ENCODE measurements around the gene ATP13A4. TPM values are rescaled to one million over a fixed set of nuclear protein-coding genes. Genes with fewer than 3 reads are reported as not detected.
A peak's percentile ranks its signal among the peaks of the same experiment; 100 is the strongest.
"Not testable (repeated sequence)": the region's sequence is repeated elsewhere in the genome, so short reads cannot be mapped to it uniquely, and the experiment has no call there.

Gene ATP13A4
- total RNA-seq, 2 donors from 2014 or later: 4.4 to 6.1 TPM

DNA sequence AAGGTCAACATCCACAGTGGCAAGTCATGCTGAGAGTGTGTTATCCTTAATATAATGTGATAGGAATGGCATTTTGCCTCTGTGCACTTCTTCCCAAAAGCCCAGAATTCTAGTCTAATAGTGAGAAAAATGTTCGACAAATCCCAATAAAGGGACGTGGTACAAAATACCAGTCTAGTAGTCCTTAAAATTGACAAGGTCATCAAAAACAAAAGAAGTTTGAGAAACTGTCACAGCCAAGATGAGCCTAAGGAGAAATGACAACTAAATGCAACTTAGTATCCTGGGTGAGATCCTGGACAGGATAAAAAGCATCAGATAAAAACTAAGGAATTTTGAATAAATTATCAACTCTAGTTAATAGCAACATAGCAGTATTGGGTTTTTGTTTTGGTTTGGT, 14.4 kb upstream of the ATP13A4 start:
- Mint-ChIP-seq H3K36me3 (no peaks in the 10 kb centered on the region), H3K9me3 (no peaks in the 10 kb centered on the region), H3K27ac (no peak overlapping the region)
- DNase-seq (ENCODE audit: low spot score in 2 of 2) (no peak), ATAC-seq (no peak)

DNA sequence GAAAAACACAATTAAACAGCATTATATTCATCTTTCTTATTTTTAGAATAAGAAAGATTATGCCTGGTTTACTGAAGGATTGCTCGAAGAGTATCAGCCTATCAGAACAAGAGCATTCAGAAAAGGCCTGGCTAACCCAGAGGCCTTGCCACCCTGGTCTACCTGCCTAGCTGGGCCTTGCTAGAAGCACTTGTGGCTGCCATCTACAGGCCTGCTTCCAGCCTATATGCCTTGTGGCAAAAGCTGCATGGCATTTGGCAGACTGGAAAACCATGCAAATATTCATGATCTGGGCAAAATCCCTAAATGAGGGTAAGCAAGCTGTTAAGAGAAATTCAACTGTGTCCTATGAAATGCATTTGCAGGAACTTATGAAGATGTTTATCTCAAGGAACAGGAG, 9.3 kb upstream of the ATP13A4 start:
- no peaks in the 10 kb centered on the region for H3K9me3 Mint-ChIP-seq
- H3K27ac Mint-ChIP-seq: no peak overlapping the region
- H3K36me3 Mint-ChIP-seq: no peaks in the 10 kb centered on the region
- DNase-seq (ENCODE audit: low spot score in 2 of 2): no peak
- no peak for ATAC-seq

DNA sequence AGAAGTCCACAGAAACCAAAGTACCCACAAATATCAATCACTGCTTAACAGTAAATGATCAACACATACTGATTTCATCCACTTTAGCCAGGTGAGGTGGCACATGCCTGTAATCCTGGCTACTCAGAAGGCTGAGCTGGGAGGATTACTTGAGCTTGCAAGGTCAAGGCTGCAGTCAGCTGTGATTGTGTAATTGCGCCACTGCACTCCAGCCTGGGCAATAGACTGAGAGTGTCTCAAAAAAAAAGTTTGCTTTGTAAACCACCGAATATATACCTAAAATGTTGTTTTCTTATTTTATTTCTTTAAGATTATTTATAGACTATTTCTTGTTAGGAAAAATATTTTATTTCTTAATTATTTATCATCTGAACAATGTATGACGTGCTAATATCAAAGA, 8.7 kb upstream of the ATP13A4 start:
- H3K9me3 Mint-ChIP-seq: no peaks in the 10 kb centered on the region
- no peak for ATAC-seq
- H3K27ac Mint-ChIP-seq: no peak overlapping the region
- no peak for DNase-seq (ENCODE audit: low spot score in 2 of 2)
- H3K36me3 Mint-ChIP-seq: no peaks in the 10 kb centered on the region

DNA sequence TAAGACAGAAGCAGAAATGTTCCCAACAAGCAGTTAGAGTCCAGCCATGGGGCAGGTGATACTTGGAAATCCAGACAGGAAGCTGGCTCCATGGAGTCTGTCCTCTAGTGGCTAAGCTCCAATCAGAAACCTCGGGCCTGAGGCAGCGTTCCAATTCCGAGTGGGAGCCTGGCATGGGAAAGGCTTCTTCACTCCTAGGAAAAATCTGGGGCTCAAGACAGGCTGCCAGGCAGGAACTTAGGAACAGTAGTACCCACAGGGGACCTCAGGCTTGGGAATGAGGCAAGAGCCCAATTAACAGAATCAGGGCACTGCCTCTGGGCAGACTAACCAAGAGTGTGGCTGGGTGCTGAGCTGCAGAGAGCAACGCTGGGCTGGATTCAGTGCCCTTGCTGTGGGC, 6.2 kb upstream of the ATP13A4 start:
- no peaks in the 10 kb centered on the region for H3K9me3 Mint-ChIP-seq
- no peaks in the 10 kb centered on the region for H3K36me3 Mint-ChIP-seq
- ATAC-seq (no peak), DNase-seq (ENCODE audit: low spot score in 2 of 2) (no peak)
- no peak overlapping the region for H3K27ac Mint-ChIP-seq

DNA sequence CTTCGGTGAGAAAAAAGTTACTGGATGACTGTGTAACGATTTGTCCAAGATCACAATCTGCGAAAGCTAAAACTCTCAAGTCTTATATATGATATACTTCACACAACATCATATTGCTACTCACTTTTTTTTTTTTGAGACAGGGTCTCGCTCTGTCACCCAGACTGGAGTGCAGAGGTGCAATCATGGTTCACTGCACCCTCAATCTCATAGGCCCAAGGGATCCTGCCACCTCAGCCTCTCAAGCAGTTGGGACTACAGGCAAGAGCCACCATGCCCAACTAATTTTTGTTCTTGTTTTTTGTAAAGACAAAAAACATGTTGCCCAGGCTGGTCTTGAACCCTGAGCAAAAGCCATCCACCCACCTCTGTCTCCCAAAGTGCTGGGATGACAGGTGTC, 5.4 kb upstream of the ATP13A4 start:
- Mint-ChIP-seq H3K27ac (no peak overlapping the region), H3K36me3 (no peaks in the 10 kb centered on the region), H3K9me3 (no peaks in the 10 kb centered on the region)
- DNase-seq (ENCODE audit: low spot score in 2 of 2) (no peak), ATAC-seq (no peak)

DNA sequence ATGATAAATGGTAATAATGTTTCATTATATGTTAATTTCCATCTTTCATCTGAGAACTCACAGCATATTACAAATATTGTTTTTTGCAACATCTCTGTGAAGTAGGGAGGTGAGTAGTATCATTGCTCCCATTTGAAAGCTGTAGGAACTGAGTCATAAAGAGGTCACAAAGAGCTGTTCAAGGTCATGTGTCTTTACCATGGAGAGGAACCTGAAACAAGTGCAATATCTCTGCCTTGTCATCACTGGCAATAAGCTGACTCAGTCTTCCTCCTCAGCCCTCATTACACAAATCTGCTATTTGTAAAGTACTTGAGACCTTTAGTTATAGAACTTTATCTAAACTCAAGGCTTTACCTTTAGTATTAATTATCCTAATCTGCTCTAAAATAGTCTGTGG, 4.4 kb upstream of the ATP13A4 start:
- ATAC-seq (peak; percentile 33 to 75), DNase-seq (ENCODE audit: low spot score in 2 of 2) (no peak)
- peak overlapping the region in 1 of 2 donors; percentile 63 for H3K27ac Mint-ChIP-seq
- H3K9me3 Mint-ChIP-seq: no peaks in the 10 kb centered on the region
- no peaks in the 10 kb centered on the region for H3K36me3 Mint-ChIP-seq

DNA sequence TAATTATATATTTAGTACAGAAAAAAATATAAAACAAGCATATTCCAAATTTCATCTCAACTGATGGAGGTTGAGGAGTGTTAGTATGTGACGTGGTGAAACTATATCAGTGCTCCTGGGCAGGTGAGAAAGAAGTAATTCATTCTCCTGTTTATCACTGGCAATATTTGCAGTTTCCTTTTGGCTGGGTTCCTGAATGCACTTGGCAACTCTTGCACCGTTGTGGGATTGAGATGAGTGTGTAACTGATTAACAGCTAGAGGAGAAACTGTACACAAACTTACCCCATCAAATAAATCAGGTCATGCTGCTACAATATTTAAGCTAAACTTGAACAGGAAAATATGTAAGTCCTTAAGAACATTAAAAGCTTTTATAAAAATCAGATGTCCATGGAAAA, 2.1 kb upstream of the ATP13A4 start:
- DNase-seq (ENCODE audit: low spot score in 2 of 2) (no peak), ATAC-seq (no peak)
- Mint-ChIP-seq H3K9me3 (no peaks in the 10 kb centered on the region), H3K27ac (no peak overlapping the region), H3K36me3 (no peaks in the 10 kb centered on the region)

DNA sequence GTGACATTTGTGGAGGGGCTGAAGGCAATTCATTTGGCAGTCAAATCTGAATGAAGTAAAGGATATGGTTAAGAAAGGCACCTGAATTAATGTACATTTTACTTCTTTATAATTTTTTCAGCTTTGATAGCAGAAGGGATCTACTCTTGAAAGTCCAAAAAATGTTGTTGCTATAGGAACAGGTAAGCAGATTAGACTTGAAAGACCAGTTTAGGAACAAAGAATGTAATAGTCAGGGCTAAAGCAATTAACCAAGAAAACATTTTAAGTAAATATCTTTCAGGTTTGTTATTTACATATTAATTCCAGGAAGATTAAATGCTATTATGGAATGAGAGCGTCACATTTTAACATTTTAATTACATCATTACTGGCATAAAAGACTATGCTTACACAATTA, 1.1 kb downstream of the ATP13A4 start:
- Mint-ChIP-seq H3K36me3 (no peaks in the 10 kb centered on the region), H3K27ac (peak overlapping the region in 1 of 2 donors; percentile 25), H3K9me3 (no peaks in the 10 kb centered on the region)
- no peak for ATAC-seq
- no peak for DNase-seq (ENCODE audit: low spot score in 2 of 2)

DNA sequence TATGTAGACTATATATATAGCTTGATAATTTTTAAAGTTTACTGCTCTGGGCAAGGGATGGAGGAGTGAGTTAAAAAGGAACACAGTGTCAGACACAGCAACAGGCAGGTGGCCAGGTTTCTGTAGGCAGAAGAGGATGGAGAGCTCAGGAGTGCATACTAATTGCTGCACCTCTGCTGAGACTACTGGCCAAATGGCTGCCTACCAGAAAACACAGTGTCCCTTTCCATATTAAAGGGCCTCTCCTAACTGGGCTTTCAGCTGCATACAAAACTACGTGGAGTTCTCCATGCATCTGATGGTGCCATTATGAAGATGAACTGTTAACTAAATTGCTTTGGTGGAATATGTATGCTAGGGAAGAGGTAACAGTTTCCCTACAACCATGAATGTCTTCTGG, 1.8 kb downstream of the ATP13A4 start:
- DNase-seq (ENCODE audit: low spot score in 2 of 2) (no peak), ATAC-seq (no peak)
- Mint-ChIP-seq H3K27ac (no peak overlapping the region), H3K9me3 (no peaks in the 10 kb centered on the region), H3K36me3 (no peaks in the 10 kb centered on the region)

DNA sequence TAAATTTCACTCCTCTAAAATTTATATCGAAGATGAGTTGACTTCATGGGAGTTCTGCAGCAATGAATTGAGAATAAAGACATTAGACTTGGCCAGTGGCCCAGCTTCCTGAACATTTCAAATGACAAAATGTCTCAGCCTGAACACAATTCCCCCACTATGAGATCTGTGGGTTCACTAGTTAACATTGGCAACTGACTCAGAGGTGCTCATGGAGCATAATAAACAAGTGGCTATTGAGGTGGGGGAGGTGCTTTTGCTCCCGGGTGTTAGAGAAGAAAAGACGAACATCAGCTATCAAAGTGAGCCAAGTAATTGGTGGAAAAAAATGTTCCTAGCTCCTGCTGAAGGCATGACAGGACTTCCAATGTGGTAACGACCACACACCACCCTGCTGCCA, 6.3 kb downstream of the ATP13A4 start:
- Mint-ChIP-seq H3K9me3 (peaks cover 10 to 18% of the 10 kb centered on the region in 2 donors), H3K27ac (no peak overlapping the region), H3K36me3 (peaks cover 8 to 14% of the 10 kb centered on the region in 2 donors)
- ATAC-seq: no peak
- no peak for DNase-seq (ENCODE audit: low spot score in 2 of 2)

DNA sequence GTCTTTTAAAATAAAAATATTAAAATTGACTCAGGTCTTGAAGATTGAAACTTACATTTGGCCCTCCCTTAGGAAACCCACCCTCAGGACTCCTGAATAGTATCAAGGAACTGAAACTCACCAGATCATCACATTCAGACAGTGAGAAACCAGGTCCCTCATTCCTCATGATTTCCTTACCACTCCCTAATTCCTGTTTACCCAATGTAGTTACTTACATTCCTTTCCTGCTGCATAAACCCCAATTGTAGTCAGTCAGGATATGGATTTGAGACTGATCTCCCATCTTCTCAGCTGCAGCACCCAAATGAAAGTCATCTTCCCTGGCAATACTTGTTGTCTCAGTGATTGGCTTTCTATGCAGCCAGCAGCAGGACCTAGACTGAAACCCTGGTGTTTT, 8.6 kb downstream of the ATP13A4 start:
- H3K27ac Mint-ChIP-seq: no peak overlapping the region
- ATAC-seq (no peak), DNase-seq (ENCODE audit: low spot score in 2 of 2) (no peak)
- H3K36me3 Mint-ChIP-seq: peaks cover 8 to 14% of the 10 kb centered on the region in 2 donors
- peaks cover 10 to 18% of the 10 kb centered on the region in 2 donors for H3K9me3 Mint-ChIP-seq

DNA sequence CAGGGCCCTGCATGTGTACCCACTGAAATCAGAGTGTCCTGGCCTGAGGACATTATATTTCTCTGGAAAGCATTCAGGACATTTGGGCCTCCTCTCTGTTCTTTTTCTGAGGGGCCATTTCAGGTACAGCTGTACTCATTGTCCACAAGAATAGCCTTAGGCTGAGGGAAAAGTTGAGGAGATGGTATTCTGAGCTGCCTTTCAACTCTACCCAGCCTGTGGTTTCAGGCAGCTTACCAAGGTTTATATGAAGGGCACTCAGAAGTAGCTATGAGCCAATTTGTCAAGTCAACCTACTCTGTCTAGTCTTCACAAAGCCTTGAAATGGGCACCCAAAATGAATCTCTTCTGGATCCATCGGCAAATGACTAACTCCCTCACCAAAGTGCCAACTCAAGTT, 9.4 kb downstream of the ATP13A4 start:
- H3K36me3 Mint-ChIP-seq: peaks cover 8 to 14% of the 10 kb centered on the region in 2 donors
- H3K9me3 Mint-ChIP-seq: peaks cover 10 to 18% of the 10 kb centered on the region in 2 donors
- DNase-seq (ENCODE audit: low spot score in 2 of 2) (no peak), ATAC-seq (no peak)
- H3K27ac Mint-ChIP-seq: no peak overlapping the region

DNA sequence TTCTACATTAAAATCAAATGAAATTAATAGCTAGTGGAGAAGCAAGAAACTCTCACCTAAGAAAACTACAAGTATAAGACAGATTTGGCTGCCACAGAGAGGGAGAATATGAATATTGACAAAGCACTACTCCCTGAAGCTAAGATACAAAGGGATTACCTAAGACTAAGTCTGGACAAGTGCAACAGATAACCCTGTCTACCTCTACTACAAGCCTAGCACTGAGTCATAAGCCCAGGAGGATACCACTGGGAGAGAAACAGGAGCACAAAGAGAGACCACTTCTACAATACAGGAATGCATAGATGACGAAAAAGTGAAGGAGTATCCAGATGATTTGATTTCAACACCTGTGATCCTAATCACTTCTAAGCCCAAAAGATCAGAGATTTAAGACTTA, 10.4 kb downstream of the ATP13A4 start:
- no peak for DNase-seq (ENCODE audit: low spot score in 2 of 2)
- Mint-ChIP-seq H3K36me3 (peaks cover 8 to 14% of the 10 kb centered on the region in 2 donors), H3K27ac (no peak overlapping the region), H3K9me3 (peaks cover 10 to 18% of the 10 kb centered on the region in 2 donors)
- no peak for ATAC-seq

DNA sequence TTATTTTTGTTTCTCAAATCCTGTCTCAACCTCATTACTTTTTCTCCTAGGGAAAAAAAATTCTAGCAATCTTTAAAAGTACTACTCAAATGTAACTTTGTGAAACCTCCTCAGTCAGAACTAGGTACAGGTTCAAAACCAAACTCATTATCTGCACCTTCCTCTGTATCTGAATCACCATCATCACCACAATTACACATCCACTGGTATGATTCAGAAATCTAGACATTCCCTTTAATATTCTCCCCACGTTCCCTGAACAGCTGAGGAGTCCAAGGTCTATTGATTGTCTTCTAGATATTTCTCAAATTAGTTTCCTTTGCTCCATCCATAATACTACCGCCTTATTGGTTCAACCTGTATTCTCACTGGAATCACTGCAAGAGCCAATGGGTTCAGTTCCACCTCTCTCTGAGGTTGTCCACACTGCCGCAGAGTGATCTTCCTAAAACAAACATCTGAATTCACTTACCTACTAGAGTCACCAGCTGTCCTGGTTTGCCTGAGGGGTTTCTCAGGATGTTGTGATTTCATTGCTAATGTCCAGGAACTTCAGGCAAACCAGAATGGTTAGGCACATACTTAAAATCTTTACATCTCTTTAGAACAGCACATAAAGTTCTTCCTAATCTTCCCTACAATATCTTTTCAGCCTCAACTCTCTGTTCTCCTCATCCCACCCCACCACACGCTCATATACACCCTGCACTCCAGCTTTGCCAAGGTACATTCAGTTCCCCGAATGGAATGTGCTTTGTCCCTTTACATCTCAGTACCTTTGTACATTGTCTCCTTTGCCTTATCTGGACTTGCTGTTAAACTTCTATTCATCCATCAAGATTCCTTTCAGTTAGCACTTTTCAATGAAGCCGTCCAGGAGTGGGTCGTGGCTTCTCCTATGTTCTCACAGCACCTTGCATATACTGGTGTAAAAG, 24.2 kb downstream of the ATP13A4 start:
- DNase-seq (ENCODE audit: low spot score in 2 of 2) (no peak), ATAC-seq (no peak)
- H3K27ac Mint-ChIP-seq: peak overlapping the region in 1 of 2 donors; percentile 7
- H3K9me3 Mint-ChIP-seq: peaks cover 0 to 3% of the 10 kb centered on the region in 2 donors
- peaks cover 0 to 6% of the 10 kb centered on the region in 2 donors for H3K36me3 Mint-ChIP-seq

DNA sequence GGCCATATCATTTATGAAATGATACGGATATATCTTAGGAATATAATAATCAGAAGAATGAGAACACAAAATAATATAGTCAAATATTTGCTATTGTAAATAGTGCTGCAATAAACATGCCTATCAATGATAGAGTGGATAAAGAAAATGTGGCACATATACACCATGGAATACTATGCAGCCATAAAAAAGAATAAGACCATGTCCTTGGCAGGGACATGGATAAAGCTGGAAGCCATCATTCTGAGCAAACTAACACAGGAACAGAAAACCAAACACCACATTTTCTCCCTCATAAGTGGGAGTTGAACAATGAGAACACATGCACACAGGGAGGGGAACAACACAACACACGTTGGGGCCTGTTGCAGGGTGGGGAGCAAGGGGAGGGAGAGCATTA, 28.6 kb downstream of the ATP13A4 start:
- not testable (repeated sequence) for H3K9me3 Mint-ChIP-seq; H3K36me3 Mint-ChIP-seq; ATAC-seq; DNase-seq (ENCODE audit: low spot score in 2 of 2); H3K27ac Mint-ChIP-seq

DNA sequence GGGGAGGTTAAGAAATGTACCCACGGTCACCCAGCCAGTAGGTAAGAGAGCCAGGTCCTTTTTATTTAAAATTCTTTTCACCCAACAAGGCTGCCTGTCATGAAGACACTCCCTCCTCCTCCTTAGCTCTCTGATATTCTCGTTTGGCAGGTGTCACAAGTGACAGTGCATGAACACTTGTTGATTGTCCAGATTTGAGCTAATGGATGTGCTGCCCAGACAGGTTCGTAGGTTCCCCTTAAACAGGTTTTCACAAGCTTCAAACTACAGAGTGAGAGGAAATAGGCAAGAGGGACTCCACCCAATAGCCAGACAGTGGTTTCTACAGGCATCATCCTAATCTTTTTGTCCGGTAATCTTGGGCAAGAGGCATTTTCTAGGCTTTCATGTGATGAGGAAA, 32.2 kb downstream of the ATP13A4 start:
- H3K27ac Mint-ChIP-seq: no peak overlapping the region
- H3K36me3 Mint-ChIP-seq: no peaks in the 10 kb centered on the region
- DNase-seq (ENCODE audit: low spot score in 2 of 2) (no peak), ATAC-seq (no peak)
- peaks cover 0 to 3% of the 10 kb centered on the region in 2 donors for H3K9me3 Mint-ChIP-seq

DNA sequence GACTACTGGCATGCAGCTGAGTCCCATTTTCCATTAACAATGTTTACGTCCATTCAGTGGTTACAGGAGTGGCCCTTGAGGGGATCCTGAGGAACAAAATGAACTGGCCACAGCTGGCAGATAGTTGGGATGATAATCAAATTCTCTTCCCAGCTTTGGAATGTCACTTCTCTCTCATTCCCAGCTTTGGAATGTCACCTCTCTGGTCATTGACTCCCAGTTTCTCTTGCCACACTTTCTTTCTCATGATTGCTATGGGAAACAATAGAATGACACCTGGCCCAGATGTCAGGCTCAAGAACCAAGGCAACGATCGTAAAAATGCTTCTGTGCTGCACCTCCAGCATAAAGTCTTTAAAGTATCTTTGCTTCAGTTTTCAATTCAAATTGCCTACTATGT, 34.0 kb downstream of the ATP13A4 start:
- Mint-ChIP-seq H3K9me3 (no peaks in the 10 kb centered on the region), H3K27ac (no peak overlapping the region), H3K36me3 (no peaks in the 10 kb centered on the region)
- ATAC-seq: no peak
- no peak for DNase-seq (ENCODE audit: low spot score in 2 of 2)

DNA sequence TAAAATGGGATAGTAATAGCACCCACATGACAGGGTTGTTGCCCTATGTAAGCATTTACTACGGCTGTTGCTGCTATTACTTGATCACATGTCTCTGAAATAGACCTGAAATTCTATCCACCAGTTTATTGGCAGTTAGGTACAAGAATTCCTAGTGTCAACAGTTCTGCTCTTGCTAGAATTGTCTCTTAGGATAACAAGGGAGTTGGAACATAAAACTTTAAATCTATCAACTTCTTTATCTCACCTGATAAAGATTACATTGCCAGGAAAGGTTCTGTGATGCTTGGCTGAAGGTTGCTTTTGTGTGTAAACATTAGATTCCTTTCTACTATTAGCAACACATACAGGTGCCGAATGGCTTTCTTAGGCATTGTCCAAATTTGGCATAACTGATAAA, 38.7 kb downstream of the ATP13A4 start:
- H3K9me3 Mint-ChIP-seq: no peaks in the 10 kb centered on the region
- no peak overlapping the region for H3K27ac Mint-ChIP-seq
- DNase-seq (ENCODE audit: low spot score in 2 of 2) (no peak), ATAC-seq (no peak)
- H3K36me3 Mint-ChIP-seq: no peaks in the 10 kb centered on the region
